Keratinocyte (primary cell): Measurements from ENCODE around the gene MTERF2. TPM values are rescaled to one million over a fixed set of nuclear protein-coding genes. Genes with fewer than 3 reads are reported as not detected.

Experiments used
- DNase-seq: peaks from one replicate; pipeline ENCODE4 v3.0.0-alpha.2; 2011; ENCODE audit warnings: low read depth, missing footprints, low spot score
- FAIRE-seq: peaks from 2 replicates; lab custom pipeline; 2011; peaks lifted over from hg19 to GRCh38; lab: Jason Lieb, UNC
- H2AFZ ChIP-seq: 2 replicates; pipeline ENCODE4 v1.6.0; 2012; ENCODE audit warnings: low read length, control low read depth, inconsistent platforms; ENCODE audit not compliant: control insufficient read depth
- H3K27ac ChIP-seq: 2 replicates; pipeline ENCODE4 v1.5.1; 2011; ENCODE audit warnings: low read length; ENCODE audit not compliant: control insufficient read depth, insufficient read depth
- H3K27me3 ChIP-seq: 3 replicates; pipeline ENCODE4 v1.6.0; 2011; ENCODE audit warnings: low read length; ENCODE audit not compliant: control insufficient read depth, insufficient read depth; ENCODE audit errors: extremely low read depth
- H3K36me3 ChIP-seq, 2 experiments: 2 replicates in 1 of 2; 3 replicates in 1 of 2; pipeline ENCODE4 v1.5.1; 2011; ENCODE audit warnings: low read length in 2 of 2, mild to moderate bottlenecking in 1 of 2; ENCODE audit not compliant: control insufficient read depth in 2 of 2, insufficient read depth in 2 of 2; ENCODE audit errors: extremely low read depth in 1 of 2
- H3K4me1 ChIP-seq: 3 replicates; pipeline ENCODE4 v1.5.1; 2011; ENCODE audit warnings: low read length; ENCODE audit not compliant: control insufficient read depth, insufficient read depth; ENCODE audit errors: extremely low read depth
- H3K4me2 ChIP-seq: 3 replicates; pipeline ENCODE4 v1.6.0; 2011; ENCODE audit warnings: low read depth, low read length; ENCODE audit not compliant: control insufficient read depth, insufficient read depth; ENCODE audit errors: extremely low read depth
- H3K4me3 ChIP-seq, 3 experiments: fragments of 200-600 bp in 1 of 3; sonication (generic) in 1 of 3; 2 replicates in 2 of 3; 3 replicates in 1 of 3; pipeline ENCODE4 v1.5.1; 2011 to 2016; ENCODE audit warnings: low read length in 3 of 3, mild to moderate bottlenecking in 3 of 3, control low read depth in 2 of 3, inconsistent platforms in 1 of 3, low read depth in 1 of 3, mixed read lengths in 1 of 3, mixed run types in 1 of 3, moderate library complexity in 1 of 3; ENCODE audit not compliant: control insufficient read depth in 2 of 3, insufficient read depth in 2 of 3; ENCODE audit errors: extremely low read depth in 1 of 3
- H3K79me2 ChIP-seq: 2 replicates; pipeline ENCODE4 v1.6.0; 2012; ENCODE audit warnings: low read length; ENCODE audit not compliant: control insufficient read depth, insufficient read depth
- H3K9ac ChIP-seq: 3 replicates; pipeline ENCODE4 v1.6.0; 2011; ENCODE audit warnings: low read length; ENCODE audit not compliant: control insufficient read depth, insufficient read depth; ENCODE audit errors: extremely low read depth
- H3K9me1 ChIP-seq: 3 replicates; pipeline ENCODE4 v1.6.0; 2011; ENCODE audit warnings: low read length; ENCODE audit not compliant: control insufficient read depth, insufficient read depth; ENCODE audit errors: extremely low read depth
- H3K9me3 ChIP-seq: 2 replicates; pipeline ENCODE4 v1.5.1; 2012; ENCODE audit warnings: low read depth, low read length; ENCODE audit not compliant: control insufficient read depth
- H4K20me1 ChIP-seq: 3 replicates; pipeline ENCODE4 v1.6.0; 2011; ENCODE audit warnings: low read length; ENCODE audit not compliant: control insufficient read depth, insufficient read depth; ENCODE audit errors: extremely low read depth
- CTCF ChIP-seq, 3 experiments: IDR thresholded peaks in 1 of 3; conservative IDR thresholded peaks in 1 of 3; optimal IDR thresholded peaks in 1 of 3; 2 replicates in 2 of 3; 3 replicates in 1 of 3; pipeline versions ENCODE3 to v1.5.1; 2011; ENCODE audit warnings: low read length in 3 of 3, mild to moderate bottlenecking in 3 of 3, moderate library complexity in 2 of 3, control low read depth in 1 of 3, inconsistent platforms in 1 of 3; ENCODE audit not compliant: insufficient read depth in 2 of 3; ENCODE audit errors: extremely low read depth in 1 of 3
- EZH2 ChIP-seq: IDR thresholded peaks from one replicate; pipeline ENCODE4 v1.6.1; 2012; ENCODE audit warnings: inconsistent platforms, mild to moderate bottlenecking, low read length, moderate library complexity
- dilution Hi-C: fragments of 300-500 bp; cut with MboI; formaldehyde crosslinking; loops from one replicate; pipeline ENCODE4 v1.7.0; 2020; ENCODE audit warnings: low sequenced_read_pairs; ENCODE audit not compliant: extremely low pct_ligation_motif_present
- polyA plus RNA-seq, 5 experiments: library from polyadenylated mRNA; depleted of rRNA in 3 of 5; stranded (reverse) in 3 of 5; stranded (forward) in 1 of 5; unstranded in 1 of 5; fragments of >200 nt; gene quantifications; 1 replicate in 1 of 5; 2 replicates in 3 of 5; 3 replicates in 1 of 5; pipeline versions ENCODE4 v1.2.1 to v1.2.3, GENCODE V29; 2011 to 2012; ENCODE audit warnings: missing spikeins in 2 of 5, low read depth in 1 of 5, low replicate concordance in 1 of 5

MTERF2 gene
- polyA plus RNA-seq, 1 donor (not counting 4 experiments of a cell fraction or from before 2014, with no cell fraction given), result 9.6 TPM

GRCh38 chr12:106947461-106947860 lies 39.5 kb downstream of the MTERF2 start:
- H3K27ac ChIP-seq, result no peak overlapping the region
- dilution Hi-C loops, result no loop called here
- H3K9me1 ChIP-seq, result no peaks in the 10 kb centered on the region
- TF ChIP-seq EZH2 (no peak), CTCF (optimal IDR thresholded peaks at IDR 0.05 in 1 of 3, IDR thresholded peaks at IDR 0.05 in 1 of 3, conservative IDR thresholded peaks at IDR 0.05 in 1 of 3; ENCODE audit: extremely low read depth in 1 of 3, insufficient read depth in 2 of 3, low read length in 3 of 3) (no peak)
- no peak for DNase-seq
- no peak for FAIRE-seq
- H3K4me2 ChIP-seq, result no peak overlapping the region
- H3K9me3 ChIP-seq, result peaks cover 2% of the 10 kb centered on the region
- H3K9ac ChIP-seq, result no peak overlapping the region
- no peaks in the 10 kb centered on the region for H4K20me1 ChIP-seq
- H3K79me2 ChIP-seq, result no peaks in the 10 kb centered on the region
- H3K36me3 ChIP-seq, result no peaks in the 10 kb centered on the region
- no peak overlapping the region for H3K4me3 ChIP-seq
- no peaks in the 10 kb centered on the region for H3K27me3 ChIP-seq
- no peak overlapping the region for H2AFZ ChIP-seq
- no peaks in the 10 kb centered on the region for H3K4me1 ChIP-seq

- Histone ChIP-seq H3K4me3 (no peak overlapping the region), H3K27me3 (no peaks in the 10 kb centered on the region), H3K4me1 (no peaks in the 10 kb centered on the region), H3K79me2 (no peaks in the 10 kb centered on the region), H3K9ac (no peak overlapping the region), H2AFZ (no peak overlapping the region), H3K9me1 (no peaks in the 10 kb centered on the region), H3K9me3 (peaks cover 2% of the 10 kb centered on the region), H3K4me2 (no peak overlapping the region), H3K36me3 (no peaks in the 10 kb centered on the region), H4K20me1 (no peaks in the 10 kb centered on the region), H3K27ac (no peak overlapping the region)
- dilution Hi-C loops, result no loop called here
- TF ChIP-seq EZH2 (no peak), CTCF (optimal IDR thresholded peaks at IDR 0.05 in 1 of 3, IDR thresholded peaks at IDR 0.05 in 1 of 3, conservative IDR thresholded peaks at IDR 0.05 in 1 of 3; ENCODE audit: extremely low read depth in 1 of 3, insufficient read depth in 2 of 3, low read length in 3 of 3) (no peak)
- no peak for FAIRE-seq
- DNase-seq, result no peak
Measured at GRCh38 chr12:106945261-106945851, 41.6 kb downstream of the MTERF2 start.
